Stimulated activated effector memory CD8-positive, alpha-beta T cell treated with anti-CD3 and anti-CD28 coated beads, Interleukin-12 subunit alpha, Interleukin-12 subunit beta, amount 100 ng/mL, for 72 hours (primary cell): ENCODE results near the gene TBX6.
A peak's percentile ranks its signal among the peaks of the same experiment; 100 is the strongest.
"Not testable (repeated sequence)": the region's sequence is repeated elsewhere in the genome, so short reads cannot be mapped to it uniquely, and the experiment has no call there.

ENCODE experiments used
- ATAC-seq: fragments of 150-1000 bp; cut with Tn5 transposase; 2 replicates; pipeline ENCODE4 v1.10.0; 2021
- DNase-seq, 2 donors: peaks; one replicate each; pipeline ENCODE4 v3.0.0; 2021 to 2022; ENCODE audit warnings: low spot score in 2 of 2
- H3K27ac Mint-ChIP-seq: one replicate; pipeline ENCODE4 v1.8.0; 2022; ENCODE audit warnings: mild to moderate bottlenecking, mixed read lengths
- H3K36me3 Mint-ChIP-seq: one replicate; pipeline ENCODE4 v1.8.0; 2022; ENCODE audit warnings: mild to moderate bottlenecking, mixed read lengths
- H3K4me1 Mint-ChIP-seq: one replicate; pipeline ENCODE4 v1.8.0; 2022; ENCODE audit warnings: mixed read lengths
- H3K4me3 Mint-ChIP-seq: one replicate; pipeline ENCODE4 v1.8.0; 2022; ENCODE audit warnings: mild to moderate bottlenecking, mixed read lengths
- H3K9me3 Mint-ChIP-seq: one replicate; pipeline ENCODE4 v1.8.0; 2022; ENCODE audit warnings: mixed read lengths

TBX6 gene

GRCh38 chr16:30091474-30092372 lies at the start of gene TBX6:
TSS of gene TBX6 (minus strand) at chr16:30091924. CDS start at chr16:30091193, 731 bp downstream.
- no peaks in the 10 kb centered on the region for H3K9me3 Mint-ChIP-seq
- DNase-seq (peak; percentile 96 to 97), ATAC-seq (peak; percentile 89)
- peaks cover 47% of the 10 kb centered on the region for H3K36me3 Mint-ChIP-seq
- peak within 1 kb of the TSS; percentile 91 for H3K27ac Mint-ChIP-seq
- peaks cover 56% of the 10 kb centered on the region for H3K4me1 Mint-ChIP-seq
- H3K4me3 Mint-ChIP-seq: peak within 1 kb of the TSS; percentile 92

DNA sequence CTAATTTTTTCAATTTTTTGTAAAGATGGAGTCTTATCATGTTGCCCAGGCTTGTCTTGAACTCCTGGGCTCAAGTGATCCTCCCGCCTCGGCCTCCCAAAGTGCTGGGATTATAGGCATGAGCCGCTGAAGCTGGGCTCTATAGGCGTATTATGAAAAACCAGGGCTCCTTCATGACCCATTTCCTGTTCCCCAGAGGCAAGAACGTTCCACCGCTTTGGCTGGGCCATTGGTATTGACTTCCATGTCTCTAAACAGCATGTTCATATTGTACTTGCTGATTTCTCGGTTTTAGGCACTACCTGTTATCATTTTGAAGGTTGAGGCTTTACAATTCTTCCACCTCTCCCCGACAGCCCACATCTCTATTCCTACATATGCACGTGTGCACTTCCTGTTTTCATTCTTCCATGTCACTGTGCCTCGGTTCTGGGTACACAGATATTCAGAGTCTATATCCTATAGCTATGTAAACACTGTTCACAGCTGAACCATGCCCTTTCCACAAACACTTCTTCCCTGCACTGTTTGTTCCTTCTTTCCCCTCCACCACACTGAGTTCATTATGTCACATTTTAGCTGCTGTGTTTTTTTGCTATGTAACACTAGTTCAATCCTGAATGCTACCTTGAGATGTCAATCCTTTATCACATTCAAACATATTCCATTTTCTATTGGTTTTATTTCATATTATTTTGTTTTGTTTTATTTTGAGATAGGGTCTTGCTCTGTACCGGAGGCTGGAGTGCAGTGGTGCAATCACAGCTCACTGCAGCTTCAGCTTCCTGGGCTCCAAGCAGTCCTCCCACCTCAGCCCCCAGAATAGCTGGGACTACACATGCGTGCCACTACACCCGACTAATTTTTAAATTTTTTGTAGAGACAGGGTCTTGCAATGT lies 48.1 kb upstream of the TBX6 start:
- Mint-ChIP-seq H3K4me1 (peaks cover 25% of the 10 kb centered on the region), H3K9me3 (no peaks in the 10 kb centered on the region), H3K27ac (no peak overlapping the region), H3K36me3 (no peaks in the 10 kb centered on the region), H3K4me3 (no peak overlapping the region)
- ATAC-seq: no peak
- DNase-seq: no peak

DNA sequence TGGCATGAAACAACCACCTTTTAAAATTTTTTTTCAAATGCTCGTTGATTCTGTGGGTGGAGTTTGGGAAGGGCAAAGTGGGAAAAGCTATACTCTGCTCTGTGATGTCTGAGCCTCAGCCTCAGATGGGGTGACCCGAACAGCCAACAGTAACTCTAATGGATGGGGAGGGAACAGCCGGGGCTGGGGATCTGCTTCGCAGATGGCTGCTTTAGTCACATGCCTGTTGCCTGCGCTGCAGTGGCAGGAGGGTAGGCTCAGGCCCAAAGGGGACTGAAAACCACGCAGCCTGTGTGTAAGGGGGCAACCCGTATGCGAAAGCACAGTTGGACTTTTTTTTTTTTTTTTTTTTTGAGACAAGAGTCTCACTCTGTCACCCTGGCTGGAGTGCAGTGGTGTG lies 46.2 kb upstream of the TBX6 start:
- Mint-ChIP-seq H3K4me3 (no peak overlapping the region), H3K9me3 (no peaks in the 10 kb centered on the region), H3K27ac (no peak overlapping the region), H3K36me3 (no peaks in the 10 kb centered on the region), H3K4me1 (peaks cover 17% of the 10 kb centered on the region)
- DNase-seq (no peak), ATAC-seq (no peak)

DNA sequence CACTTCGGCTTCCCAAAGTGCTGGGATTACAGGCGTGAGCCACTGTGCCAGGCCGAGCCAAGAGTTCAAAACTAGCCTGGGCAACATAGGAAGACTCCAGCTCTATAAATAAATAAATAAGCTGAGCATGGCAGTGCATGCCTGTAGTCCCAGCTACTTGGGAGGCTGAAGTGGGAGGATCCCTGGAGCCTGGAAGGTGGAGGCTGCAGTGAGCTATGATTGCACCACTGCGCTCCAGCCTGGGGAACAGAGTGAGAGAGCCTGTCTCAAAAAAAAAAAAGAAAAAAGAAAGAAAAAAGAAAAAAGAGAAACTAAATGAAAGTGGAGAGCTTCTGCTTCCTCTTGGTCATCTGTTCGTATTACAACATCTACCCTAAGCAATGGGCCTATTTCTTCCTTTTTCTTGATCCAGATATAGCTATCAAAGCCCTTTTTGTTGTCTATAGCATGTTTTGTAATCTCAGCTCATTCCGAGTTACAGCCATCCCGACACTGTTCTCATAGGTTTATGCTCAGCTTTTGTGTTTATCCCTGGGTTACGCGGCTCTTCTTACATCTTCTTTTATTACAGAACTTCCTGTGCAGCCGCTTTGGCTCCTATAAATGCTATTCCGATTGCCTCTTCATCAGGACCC lies 45.4 kb upstream of the TBX6 start:
- H3K9me3 Mint-ChIP-seq: no peaks in the 10 kb centered on the region
- H3K4me1 Mint-ChIP-seq: peaks cover 14% of the 10 kb centered on the region
- DNase-seq (no peak), ATAC-seq (no peak)
- H3K4me3 Mint-ChIP-seq: no peak overlapping the region
- H3K27ac Mint-ChIP-seq: no peak overlapping the region
- no peaks in the 10 kb centered on the region for H3K36me3 Mint-ChIP-seq

- ATAC-seq (no peak), DNase-seq (no peak)
- Mint-ChIP-seq H3K4me3 (no peak overlapping the region), H3K27ac (no peak overlapping the region), H3K4me1 (peaks cover 5% of the 10 kb centered on the region), H3K36me3 (no peaks in the 10 kb centered on the region), H3K9me3 (no peaks in the 10 kb centered on the region)
Measured at GRCh38 chr16:30132591-30132990, 40.9 kb upstream of the TBX6 start.

DNA sequence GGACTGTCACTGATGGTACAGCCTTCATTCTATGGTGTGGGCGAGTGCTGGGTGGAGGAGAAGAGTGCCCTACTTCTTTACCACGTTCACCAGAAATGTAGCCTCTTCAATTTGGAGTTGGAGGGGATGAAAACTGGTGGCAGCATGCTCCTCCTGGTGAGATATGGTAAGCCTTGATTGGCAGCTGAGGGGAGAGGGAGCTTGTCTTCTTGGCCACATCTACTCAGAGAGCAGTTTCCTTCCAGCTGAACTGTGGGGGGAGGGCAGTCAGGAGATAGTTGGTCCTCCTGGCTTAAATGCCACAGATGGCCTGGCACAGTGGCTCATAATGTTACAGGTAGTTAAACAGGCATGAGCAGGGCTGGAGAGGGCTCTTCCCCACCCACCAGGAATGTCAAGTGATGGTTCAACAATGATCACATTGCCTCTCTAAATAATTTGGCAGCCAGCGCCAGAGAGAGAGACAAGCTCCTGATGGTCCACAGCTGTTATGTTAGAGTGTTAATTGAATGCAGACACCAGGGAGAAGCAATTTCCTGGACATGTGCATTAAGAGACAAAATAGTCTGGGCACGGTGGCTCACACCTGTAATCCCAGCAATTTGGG lies 40.2 kb upstream of the TBX6 start:
- ATAC-seq (no peak), DNase-seq (no peak)
- Mint-ChIP-seq H3K27ac (no peak overlapping the region), H3K4me1 (peaks cover 5% of the 10 kb centered on the region), H3K4me3 (no peak overlapping the region), H3K36me3 (no peaks in the 10 kb centered on the region), H3K9me3 (no peaks in the 10 kb centered on the region)

DNA sequence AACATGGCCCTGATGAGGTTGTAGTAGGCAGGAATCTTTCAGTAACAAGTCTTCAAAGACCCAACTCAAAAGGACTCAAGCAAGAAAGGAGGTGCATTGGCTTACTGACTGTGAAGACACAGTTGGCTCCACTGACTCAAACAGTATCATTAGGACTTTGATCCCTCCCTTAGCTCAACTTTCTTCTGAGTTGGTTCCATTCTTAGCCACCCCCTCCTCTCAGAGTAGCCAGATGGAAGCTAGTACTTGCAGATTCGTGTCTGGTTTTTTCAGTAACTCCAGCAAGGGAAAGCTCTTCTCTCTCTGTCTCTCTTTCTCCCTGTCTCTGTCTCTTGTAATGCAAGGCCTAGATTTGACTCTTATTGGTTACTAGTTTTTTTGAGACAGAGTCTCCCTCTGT lies 36.3 kb upstream of the TBX6 start:
- Mint-ChIP-seq H3K4me3 (no peak overlapping the region), H3K4me1 (peaks cover 17% of the 10 kb centered on the region), H3K36me3 (no peaks in the 10 kb centered on the region), H3K9me3 (no peaks in the 10 kb centered on the region), H3K27ac (peak overlapping the region; percentile 65)
- ATAC-seq (no peak), DNase-seq (no peak)

GRCh38 chr16:30125690-30126089 lies 34.0 kb upstream of the TBX6 start:
- not testable (repeated sequence) for ATAC-seq, H3K36me3 Mint-ChIP-seq, H3K4me3 Mint-ChIP-seq, H3K27ac Mint-ChIP-seq, DNase-seq, H3K9me3 Mint-ChIP-seq
- peaks cover 30% of the 10 kb centered on the region for H3K4me1 Mint-ChIP-seq

DNA sequence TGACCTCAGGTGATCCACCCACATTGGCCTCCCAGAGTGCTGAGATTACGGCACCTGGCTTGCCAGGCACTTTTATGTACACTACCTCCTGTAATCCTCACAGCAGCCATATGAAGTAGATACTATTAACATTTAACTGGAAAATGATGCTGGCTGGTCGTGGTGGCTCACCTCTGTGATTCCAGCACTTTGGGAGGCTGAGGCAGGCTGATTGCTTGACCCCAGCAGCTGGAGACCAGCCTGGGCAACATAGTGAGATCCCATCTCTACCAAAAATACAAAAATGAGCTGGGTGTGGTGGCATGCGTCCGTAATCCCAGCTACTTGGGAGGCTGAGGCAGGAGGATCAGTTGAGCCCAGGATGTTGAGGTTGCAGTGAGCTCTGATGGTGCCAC lies 33.3 kb upstream of the TBX6 start:
- Mint-ChIP-seq H3K4me3 (no peak overlapping the region), H3K27ac (no peak overlapping the region), H3K9me3 (no peaks in the 10 kb centered on the region), H3K4me1 (peaks cover 32% of the 10 kb centered on the region), H3K36me3 (peaks cover 9% of the 10 kb centered on the region)
- ATAC-seq (no peak), DNase-seq (no peak)

DNA sequence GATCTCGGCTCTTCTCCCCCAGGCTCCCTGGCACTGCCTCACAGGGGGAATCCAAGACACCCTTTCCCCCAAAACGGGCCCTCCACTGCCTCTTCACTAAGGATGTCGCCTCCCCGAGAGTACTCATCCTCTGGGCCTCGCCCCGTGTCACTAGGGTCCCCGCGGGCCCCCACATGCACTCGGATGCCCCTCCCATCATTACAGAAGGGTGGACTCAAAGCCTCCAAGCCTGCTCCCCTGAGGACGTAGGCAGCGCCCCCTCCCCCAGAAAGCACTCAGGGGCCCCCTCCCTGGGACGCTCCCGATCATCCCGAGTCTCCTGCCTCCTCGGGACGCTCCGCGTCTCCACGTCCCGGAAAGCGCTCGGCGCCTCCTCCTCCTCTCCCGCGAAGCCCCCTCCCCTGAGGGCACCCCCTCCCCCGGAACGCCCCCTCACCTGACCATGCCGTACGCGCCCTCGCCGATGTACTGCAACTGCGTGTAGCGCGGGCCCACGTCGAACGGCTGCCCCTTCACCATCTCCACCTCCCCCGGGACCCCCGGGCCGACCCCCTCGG lies 31.0 kb upstream of the TBX6 start:
- H3K9me3 Mint-ChIP-seq: no peaks in the 10 kb centered on the region

GRCh38 chr16:30121741-30122571 lies 30.2 kb upstream of the TBX6 start:
- ATAC-seq: no peak
- Mint-ChIP-seq H3K4me3 (peak overlapping the region; percentile 80), H3K4me1 (peaks cover 38% of the 10 kb centered on the region), H3K36me3 (peaks cover 29% of the 10 kb centered on the region), H3K27ac (peak overlapping the region; percentile 93), H3K9me3 (no peaks in the 10 kb centered on the region)
- no peak for DNase-seq

More for the DNA sequence above, 31.0 kb upstream of the TBX6 start:
- Mint-ChIP-seq H3K27ac (peak overlapping the region; percentile 93), H3K4me3 (peak overlapping the region; percentile 80), H3K36me3 (peaks cover 27% of the 10 kb centered on the region), H3K4me1 (peaks cover 38% of the 10 kb centered on the region)
- DNase-seq (peak in 1 of 2 donors; percentile 58), ATAC-seq (peak; percentile 47)

DNA sequence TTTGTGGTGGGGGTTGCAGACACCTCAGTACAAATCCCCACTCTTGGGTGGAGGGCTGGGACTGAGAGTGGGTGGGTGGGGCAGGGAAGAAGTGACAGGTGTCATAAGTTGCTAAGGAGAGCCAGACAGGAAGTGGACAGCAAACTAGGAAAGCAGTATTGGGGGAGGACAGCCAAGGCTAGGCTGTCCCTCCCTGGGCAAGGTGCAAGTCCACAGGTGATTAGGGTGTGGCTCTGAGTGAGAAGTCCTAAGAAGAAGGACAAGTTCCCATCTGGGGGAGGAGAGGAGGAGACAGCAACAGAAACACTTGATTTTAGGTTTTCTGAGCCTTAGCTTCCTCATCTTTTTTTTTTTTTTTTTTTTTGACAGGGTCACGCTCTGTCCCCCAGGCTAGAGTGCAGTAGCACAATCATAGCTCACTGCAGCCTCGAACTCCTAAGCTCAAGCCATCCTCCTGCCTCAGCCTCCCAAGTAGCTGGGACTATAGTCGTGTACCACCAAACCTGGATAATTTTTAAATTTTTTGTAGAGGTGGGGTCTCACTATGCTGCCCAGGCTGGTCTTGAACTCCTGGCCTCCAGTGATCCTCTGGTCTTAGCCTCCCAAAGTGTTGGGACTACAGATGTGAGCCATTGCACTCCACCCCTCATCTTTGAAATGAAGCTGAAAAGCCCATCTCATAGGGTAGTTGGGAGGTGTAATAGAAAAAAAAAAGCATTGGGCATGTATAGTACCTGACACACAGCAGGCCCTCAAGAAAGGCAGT lies 28.8 kb upstream of the TBX6 start:
- Mint-ChIP-seq H3K9me3 (no peaks in the 10 kb centered on the region), H3K36me3 (peaks cover 42% of the 10 kb centered on the region), H3K4me1 (peaks cover 32% of the 10 kb centered on the region), H3K27ac (peak overlapping the region; percentile 93), H3K4me3 (no peak overlapping the region)
- ATAC-seq: no peak
- DNase-seq: no peak

DNA sequence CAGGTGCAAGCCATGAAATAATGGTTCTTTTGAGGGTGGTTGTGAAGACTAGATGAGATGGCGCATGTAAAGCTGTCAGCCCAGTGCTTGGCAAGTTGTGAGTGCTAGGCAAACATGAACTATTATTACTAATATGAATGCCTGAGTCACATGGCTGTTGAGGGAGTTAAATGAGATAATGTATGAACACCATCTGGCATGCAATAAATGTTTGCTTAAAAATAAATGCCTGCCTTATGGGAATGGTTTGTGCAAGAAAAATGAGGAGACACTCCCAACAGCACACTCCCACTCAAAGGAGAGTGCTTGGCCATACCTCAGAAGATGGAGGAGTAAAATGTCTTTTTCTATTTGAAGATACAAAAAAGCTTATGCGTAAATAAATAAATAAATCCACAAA lies 27.7 kb upstream of the TBX6 start:
- ATAC-seq (no peak), DNase-seq (no peak)
- Mint-ChIP-seq H3K4me1 (peaks cover 43% of the 10 kb centered on the region), H3K4me3 (no peak overlapping the region), H3K27ac (peak overlapping the region; percentile 93), H3K36me3 (peaks cover 51% of the 10 kb centered on the region), H3K9me3 (no peaks in the 10 kb centered on the region)
